D721Med (cell line): ENCODE data around the gene DOCK9.

ENCODE experiments used
- DNase-seq: peaks from one replicate; pipeline ENCODE4 v3.0.0; 2011; ENCODE audit warnings: low spot score; ENCODE audit not compliant: insufficient read length
- FAIRE-seq: peaks from 2 replicates; lab custom pipeline; 2011; peaks lifted over from hg19 to GRCh38; lab: Jason Lieb, UNC
- TF ChIP-seq, protein P1 (sequence below): IDR thresholded peaks from 2 replicates; pipeline ENCODE4 v1.5.1; 2012; ENCODE audit warnings: mild to moderate bottlenecking, control low read depth; ENCODE audit not compliant: insufficient read depth; ENCODE audit errors: missing control alignments

DOCK9 gene

DNA sequence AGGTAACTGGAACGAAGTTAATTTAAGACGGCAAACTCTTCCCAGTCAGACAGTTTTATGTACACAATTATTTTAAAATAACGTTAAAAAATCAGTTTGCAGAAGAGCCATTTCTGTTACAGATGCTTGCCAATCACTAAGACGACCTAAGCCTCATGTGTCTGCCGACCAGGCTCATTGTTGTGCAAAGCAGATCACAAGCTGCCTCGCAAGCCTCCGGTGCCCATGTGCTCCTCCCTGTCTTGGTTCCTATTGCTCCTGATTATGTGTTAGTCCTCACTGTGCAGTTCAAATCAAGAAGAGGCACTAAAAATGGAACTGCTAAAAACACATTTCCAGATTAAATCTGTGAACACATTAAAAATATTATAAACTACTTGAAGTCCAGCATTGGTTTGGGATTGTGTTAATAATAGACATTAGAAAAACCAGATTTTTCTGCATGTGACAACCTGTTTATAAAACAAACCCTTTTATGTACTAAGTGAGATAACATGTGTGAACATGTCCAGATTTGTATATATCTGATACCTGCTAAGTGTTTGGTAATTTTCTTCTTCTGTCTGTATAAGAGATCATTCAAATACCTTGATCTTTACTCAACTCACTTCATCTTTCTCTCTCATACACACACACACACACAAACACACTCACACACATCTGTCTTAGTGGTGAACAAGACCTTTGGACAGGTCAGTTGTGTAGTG lies 143.5 kb downstream of the DOCK9 start:
- TF ChIP-seq, protein P1, sequence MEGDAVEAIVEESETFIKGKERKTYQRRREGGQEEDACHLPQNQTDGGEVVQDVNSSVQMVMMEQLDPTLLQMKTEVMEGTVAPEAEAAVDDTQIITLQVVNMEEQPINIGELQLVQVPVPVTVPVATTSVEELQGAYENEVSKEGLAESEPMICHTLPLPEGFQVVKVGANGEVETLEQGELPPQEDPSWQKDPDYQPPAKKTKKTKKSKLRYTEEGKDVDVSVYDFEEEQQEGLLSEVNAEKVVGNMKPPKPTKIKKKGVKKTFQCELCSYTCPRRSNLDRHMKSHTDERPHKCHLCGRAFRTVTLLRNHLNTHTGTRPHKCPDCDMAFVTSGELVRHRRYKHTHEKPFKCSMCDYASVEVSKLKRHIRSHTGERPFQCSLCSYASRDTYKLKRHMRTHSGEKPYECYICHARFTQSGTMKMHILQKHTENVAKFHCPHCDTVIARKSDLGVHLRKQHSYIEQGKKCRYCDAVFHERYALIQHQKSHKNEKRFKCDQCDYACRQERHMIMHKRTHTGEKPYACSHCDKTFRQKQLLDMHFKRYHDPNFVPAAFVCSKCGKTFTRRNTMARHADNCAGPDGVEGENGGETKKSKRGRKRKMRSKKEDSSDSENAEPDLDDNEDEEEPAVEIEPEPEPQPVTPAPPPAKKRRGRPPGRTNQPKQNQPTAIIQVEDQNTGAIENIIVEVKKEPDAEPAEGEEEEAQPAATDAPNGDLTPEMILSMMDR: no peak
- DNase-seq (peak; percentile 22), FAIRE-seq (peak; percentile 79)

DNA sequence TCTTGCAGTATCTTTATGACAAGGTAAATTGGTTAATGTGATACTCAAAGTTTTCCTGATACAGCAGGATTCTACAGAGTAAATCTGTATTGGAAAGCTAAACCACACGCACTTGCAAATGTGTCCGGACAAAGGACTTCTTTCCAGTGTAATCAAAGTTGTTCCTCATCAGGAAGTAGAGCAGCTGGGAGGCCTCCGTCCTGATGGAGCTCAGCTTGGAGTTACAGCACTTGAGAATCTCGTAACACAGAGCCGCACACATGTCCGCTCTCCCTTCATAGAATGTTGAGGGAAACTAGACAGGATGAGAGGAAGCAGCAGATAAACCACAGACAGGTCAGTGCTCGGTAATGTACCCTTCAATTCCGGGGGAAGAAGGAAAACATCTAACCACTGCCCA lies 146.6 kb downstream of the DOCK9 start:
- DNase-seq (no peak), FAIRE-seq (no peak)
- TF ChIP-seq, protein P1: no peak

DNA sequence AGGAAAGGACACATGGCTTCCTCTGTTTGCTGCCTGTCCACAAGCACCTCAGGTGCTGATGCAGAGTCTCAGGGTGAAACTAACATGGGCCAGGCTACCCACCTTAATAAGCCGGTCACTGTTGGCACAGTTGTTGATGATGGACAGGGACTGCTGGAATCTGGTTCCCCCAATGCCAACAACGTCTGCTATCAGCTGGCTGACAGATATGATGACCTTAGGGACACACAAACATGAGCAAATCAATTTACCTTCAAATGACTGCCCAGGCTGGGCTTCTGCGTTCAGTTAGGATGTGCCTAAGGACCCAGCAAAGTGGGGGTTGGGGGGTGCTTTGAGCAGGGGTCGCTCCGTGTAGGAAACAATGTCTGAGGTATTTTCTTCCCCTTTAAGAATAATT lies 148.3 kb downstream of the DOCK9 start:
- FAIRE-seq (no peak), DNase-seq (no peak)
- TF ChIP-seq, protein P1: no peak

DNA sequence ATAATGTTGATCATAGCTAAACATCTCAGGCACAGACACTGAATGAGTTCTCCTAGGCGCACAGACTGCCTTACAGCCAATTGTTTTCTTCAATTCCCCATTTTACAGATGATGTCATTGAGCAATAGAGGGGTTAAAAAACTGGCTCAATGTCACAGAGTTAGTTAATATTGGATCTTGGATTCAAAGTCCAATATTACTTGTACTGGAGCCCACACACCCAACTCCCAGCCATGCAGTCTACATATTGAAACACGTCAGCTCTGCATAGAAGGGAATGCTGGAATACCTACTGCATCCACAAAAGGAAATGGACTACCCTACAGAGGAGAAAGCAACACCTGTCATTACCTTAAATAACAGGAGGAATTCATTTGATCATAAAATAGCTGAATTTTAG lies 149.2 kb downstream of the DOCK9 start:
- no peak for DNase-seq
- FAIRE-seq: no peak
- TF ChIP-seq, protein P1: no peak

DNA sequence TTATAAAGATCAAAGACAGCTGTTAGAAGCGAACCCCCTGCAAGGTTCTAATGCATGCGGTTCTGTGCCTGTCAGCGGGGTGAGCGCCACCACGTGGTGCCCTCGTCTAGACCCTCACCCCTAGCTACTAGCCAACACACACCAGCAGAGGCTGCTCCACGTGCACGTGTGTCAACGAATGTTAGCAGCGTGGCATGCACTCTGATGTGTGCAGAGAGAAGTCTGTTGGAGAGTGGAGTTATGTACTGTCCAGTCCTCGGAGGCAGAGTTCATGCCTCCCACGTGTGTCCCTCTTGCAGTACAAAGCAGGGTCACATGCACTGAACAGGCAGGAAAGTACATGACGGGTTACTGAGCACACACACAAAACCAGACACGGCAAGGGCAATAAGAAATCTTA lies 150.4 kb downstream of the DOCK9 start:
- TF ChIP-seq, protein P1: no peak
- FAIRE-seq (no peak), DNase-seq (no peak)

DNA sequence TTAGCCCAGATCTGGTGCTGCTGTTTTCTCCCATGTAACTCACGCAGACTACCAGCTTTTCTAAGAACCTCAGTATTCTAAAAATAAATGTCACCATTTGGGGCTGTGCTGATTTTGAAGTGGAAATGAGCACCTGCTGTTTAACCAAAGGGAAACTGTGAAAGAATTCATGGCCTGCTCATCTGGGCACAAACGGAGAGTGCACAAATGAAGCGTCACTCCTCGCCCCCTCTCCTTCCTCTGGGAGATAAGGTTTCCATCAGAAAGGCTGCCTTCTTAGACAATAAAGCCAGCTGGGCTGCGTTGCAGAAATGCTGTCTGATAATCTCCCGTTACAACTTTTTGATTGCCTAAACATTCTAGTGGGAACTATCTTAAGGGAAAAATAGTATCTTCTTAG lies 151.7 kb downstream of the DOCK9 start:
- FAIRE-seq: no peak
- DNase-seq: no peak
- TF ChIP-seq, protein P1: no peak

DNA sequence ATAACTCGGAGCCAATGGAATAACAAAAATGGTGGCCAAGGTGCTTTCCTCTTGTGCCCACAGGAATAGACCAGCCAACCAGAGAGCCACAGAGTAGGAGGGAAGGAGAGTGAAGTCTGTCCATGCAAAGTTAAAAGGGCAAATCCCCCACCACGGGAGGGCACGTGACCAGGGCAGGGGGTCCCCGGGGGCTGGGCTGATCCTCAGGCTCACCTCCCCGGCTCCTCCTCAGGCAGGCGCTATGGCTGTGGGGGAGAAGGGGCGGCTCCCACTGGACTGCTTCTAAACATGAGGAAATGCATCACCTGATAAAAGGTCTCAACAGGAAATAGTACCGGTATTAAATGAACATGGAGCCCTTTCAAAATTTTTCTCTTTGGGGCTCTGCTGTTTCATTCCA lies 152.2 kb downstream of the DOCK9 start:
- TF ChIP-seq, protein P1: no peak
- DNase-seq (no peak), FAIRE-seq (no peak)
